Right renal pelvis (tissue), 4 donors: ENCODE results near the gene MDM1. TPM values are rescaled to one million over a fixed set of nuclear protein-coding genes. Genes with fewer than 3 reads are reported as not detected.

ENCODE experiments used
- DNase-seq, 4 donors: peaks; one replicate each; pipeline ENCODE4 v3.0.0-alpha.2; 2013; ENCODE audit warnings: low read depth in 4 of 4, low spot score in 3 of 4, missing footprints in 1 of 4
- polyA plus RNA-seq, 4 donors: library from polyadenylated mRNA; unstranded; fragments of 120-200 nt; gene quantifications; one replicate each; pipeline ENCODE4 v1.2.1, GENCODE V29; 2013; ENCODE audit not compliant: insufficient read length in 4 of 4

MDM1 gene
- polyA plus RNA-seq: 10 to 100 TPM; 32.2 to 40.1 (median 38.5) TPM

GRCh38 chr12:68331869-68332727 lies at the start of gene MDM1:
Gene MDM1 (minus strand): TSS chr12:68332362. CDS start chr12:68332245, 117 bp downstream.
- peak; percentile 93 to 98 (median 97) for DNase-seq

- no peak for DNase-seq
Measured at GRCh38 chr12:68381476-68382219, 49.5 kb upstream of the MDM1 start.

- DNase-seq: no peak
Measured at GRCh38 chr12:68378872-68379606, 46.9 kb upstream of the MDM1 start.

GRCh38 chr12:68377881-68378280 lies 45.7 kb upstream of the MDM1 start:
- DNase-seq: no peak

GRCh38 chr12:68376901-68377300 lies 44.7 kb upstream of the MDM1 start:
- no peak for DNase-seq

- DNase-seq: no peak
Measured at GRCh38 chr12:68375756-68376695, 43.9 kb upstream of the MDM1 start.

- DNase-seq: no peak
Measured at GRCh38 chr12:68374307-68374982, 42.3 kb upstream of the MDM1 start.

GRCh38 chr12:68370667-68371066 lies 38.5 kb upstream of the MDM1 start:
- DNase-seq: no peak

- no peak for DNase-seq
Measured at GRCh38 chr12:68370006-68370590, 37.9 kb upstream of the MDM1 start.

- no peak for DNase-seq
Measured at GRCh38 chr12:68368327-68368726, 36.2 kb upstream of the MDM1 start.

- DNase-seq: no peak
Measured at GRCh38 chr12:68367903-68368302, 35.7 kb upstream of the MDM1 start.

GRCh38 chr12:68367116-68367515 lies 35.0 kb upstream of the MDM1 start:
- DNase-seq: no peak

- DNase-seq: peak; percentile 63 to 75 (median 66)
Measured at GRCh38 chr12:68364893-68365725, 32.9 kb upstream of the MDM1 start.

GRCh38 chr12:68364328-68364727 lies 32.2 kb upstream of the MDM1 start:
- no peak for DNase-seq

GRCh38 chr12:68361953-68362352 lies 29.8 kb upstream of the MDM1 start:
- DNase-seq: no peak

GRCh38 chr12:68359674-68360073 lies 27.5 kb upstream of the MDM1 start:
- no peak for DNase-seq

- peak; percentile 49 to 71 (median 63) for DNase-seq
Measured at GRCh38 chr12:68358532-68359485, 26.6 kb upstream of the MDM1 start.
